Measurements from ENCODE around the gene EGR2. TPM values are rescaled to one million over a fixed set of nuclear protein-coding genes. Genes with fewer than 3 reads are reported as not detected.

The EGR2 gene
- total RNA-seq, 1 experiment from 2014 or later, result 0.24 TPM

DNA sequence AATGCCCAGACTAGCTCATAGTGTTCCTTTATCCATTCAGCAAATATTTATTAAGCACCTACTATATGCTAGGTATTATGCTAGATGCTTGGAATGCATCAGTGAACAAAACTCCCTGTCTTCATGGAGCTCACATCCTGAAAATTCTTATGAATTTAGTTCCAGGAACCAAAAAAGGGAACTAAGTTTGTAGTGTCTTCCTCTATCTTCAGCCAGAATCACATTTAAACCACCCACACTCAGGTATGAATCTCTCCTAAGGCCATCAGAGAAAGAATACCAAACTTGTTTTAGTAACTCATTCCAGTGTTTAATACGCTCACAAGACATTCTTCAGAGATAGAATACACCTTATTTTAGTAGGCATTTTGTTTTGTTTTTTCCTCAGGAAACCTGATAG, 10.1 kb upstream of the EGR2 start:
- DNase-seq, result no peak
- Histone ChIP-seq H3K4me3 (no peak overlapping the region), H3K27me3 (ENCODE audit: insufficient read depth, low read depth) (no peaks in the 10 kb centered on the region), H4K20me1 (ENCODE audit: insufficient read depth) (no peaks in the 10 kb centered on the region), H3K9me3 (ENCODE audit: insufficient read depth, low read depth) (no peaks in the 10 kb centered on the region), H3K36me3 (ENCODE audit: low read depth) (no peaks in the 10 kb centered on the region), H3F3A (ENCODE audit: insufficient read depth, low read depth) (no peaks in the 10 kb centered on the region), H3K27ac (no peak overlapping the region), H3K9me2 (ENCODE audit: insufficient read depth) (no peaks in the 10 kb centered on the region), H3K4me2 (no peak overlapping the region), H3K79me2 (ENCODE audit: low read depth) (no peaks in the 10 kb centered on the region), H3K4me1 (replicated peaks; ENCODE audit: insufficient read depth) (no peaks in the 10 kb centered on the region), H2AFZ (no peak overlapping the region)
- intact Hi-C loops (cut with micrococcal nuclease; ENCODE audit: unreplicated experiment), result no loop called here
- BruUV-seq (replicated peaks), result no TSS peak
- ChIA-PET POLR2A (ENCODE audit: unreplicated experiment) (no interaction called here), CTCF (no interaction called here)
- no peak for TF ChIP-seq EZH2 (IDR thresholded peaks at IDR 0.05; ENCODE audit: low read depth)
- TF ChIP-seq, protein P1, sequence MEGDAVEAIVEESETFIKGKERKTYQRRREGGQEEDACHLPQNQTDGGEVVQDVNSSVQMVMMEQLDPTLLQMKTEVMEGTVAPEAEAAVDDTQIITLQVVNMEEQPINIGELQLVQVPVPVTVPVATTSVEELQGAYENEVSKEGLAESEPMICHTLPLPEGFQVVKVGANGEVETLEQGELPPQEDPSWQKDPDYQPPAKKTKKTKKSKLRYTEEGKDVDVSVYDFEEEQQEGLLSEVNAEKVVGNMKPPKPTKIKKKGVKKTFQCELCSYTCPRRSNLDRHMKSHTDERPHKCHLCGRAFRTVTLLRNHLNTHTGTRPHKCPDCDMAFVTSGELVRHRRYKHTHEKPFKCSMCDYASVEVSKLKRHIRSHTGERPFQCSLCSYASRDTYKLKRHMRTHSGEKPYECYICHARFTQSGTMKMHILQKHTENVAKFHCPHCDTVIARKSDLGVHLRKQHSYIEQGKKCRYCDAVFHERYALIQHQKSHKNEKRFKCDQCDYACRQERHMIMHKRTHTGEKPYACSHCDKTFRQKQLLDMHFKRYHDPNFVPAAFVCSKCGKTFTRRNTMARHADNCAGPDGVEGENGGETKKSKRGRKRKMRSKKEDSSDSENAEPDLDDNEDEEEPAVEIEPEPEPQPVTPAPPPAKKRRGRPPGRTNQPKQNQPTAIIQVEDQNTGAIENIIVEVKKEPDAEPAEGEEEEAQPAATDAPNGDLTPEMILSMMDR (conservative IDR thresholded peaks at IDR 0.05), result no peak

DNA sequence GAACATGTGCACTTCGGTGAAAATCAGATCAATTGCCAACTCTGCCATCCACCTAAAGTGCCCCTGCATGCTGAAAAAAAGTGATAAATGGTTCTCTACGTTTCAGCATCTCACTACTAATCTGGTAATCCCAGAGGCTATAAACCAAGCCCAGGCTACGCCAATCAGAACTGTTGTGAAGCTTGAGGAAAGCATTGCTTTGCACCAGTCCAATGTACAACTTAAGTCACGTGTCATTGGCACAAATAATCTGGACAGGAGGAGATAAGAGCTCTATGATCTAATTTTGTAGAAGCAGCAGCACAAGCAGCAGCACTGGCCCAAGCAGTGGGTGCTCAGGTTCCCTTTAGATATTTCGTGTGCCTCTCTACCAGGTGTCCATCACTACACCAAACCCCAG, 4.4 kb upstream of the EGR2 start:
- peaks cover 4% of the 10 kb centered on the region; the same call in 1 of the 2 replicates for H3K4me1 ChIP-seq (replicated peaks; ENCODE audit: insufficient read depth)
- ChIA-PET CTCF (no interaction called here), POLR2A (ENCODE audit: unreplicated experiment) (no interaction called here)
- H2AFZ ChIP-seq, result no peak overlapping the region
- no peak overlapping the region for H3K4me3 ChIP-seq
- H3K36me3 ChIP-seq (ENCODE audit: low read depth), result no peaks in the 10 kb centered on the region
- no peaks in the 10 kb centered on the region for H4K20me1 ChIP-seq (ENCODE audit: insufficient read depth)
- peaks cover 5% of the 10 kb centered on the region; the same call in 1 of the 2 replicates for H3F3A ChIP-seq (ENCODE audit: insufficient read depth, low read depth)
- TF ChIP-seq, protein P1 (conservative IDR thresholded peaks at IDR 0.05), result no peak
- TF ChIP-seq EZH2 (IDR thresholded peaks at IDR 0.05; ENCODE audit: low read depth), result no peak
- H3K27ac ChIP-seq, result no peak overlapping the region
- H3K9me3 ChIP-seq (ENCODE audit: insufficient read depth, low read depth), result no peaks in the 10 kb centered on the region
- H3K27me3 ChIP-seq (ENCODE audit: insufficient read depth, low read depth), result no peaks in the 10 kb centered on the region
- no TSS peak for BruUV-seq (replicated peaks)
- no peak overlapping the region for H3K4me2 ChIP-seq
- no peaks in the 10 kb centered on the region for H3K9me2 ChIP-seq (ENCODE audit: insufficient read depth)
- intact Hi-C loops (cut with micrococcal nuclease; ENCODE audit: unreplicated experiment), result no loop called here
- DNase-seq, result no peak
- no peaks in the 10 kb centered on the region for H3K79me2 ChIP-seq (ENCODE audit: low read depth)

DNA sequence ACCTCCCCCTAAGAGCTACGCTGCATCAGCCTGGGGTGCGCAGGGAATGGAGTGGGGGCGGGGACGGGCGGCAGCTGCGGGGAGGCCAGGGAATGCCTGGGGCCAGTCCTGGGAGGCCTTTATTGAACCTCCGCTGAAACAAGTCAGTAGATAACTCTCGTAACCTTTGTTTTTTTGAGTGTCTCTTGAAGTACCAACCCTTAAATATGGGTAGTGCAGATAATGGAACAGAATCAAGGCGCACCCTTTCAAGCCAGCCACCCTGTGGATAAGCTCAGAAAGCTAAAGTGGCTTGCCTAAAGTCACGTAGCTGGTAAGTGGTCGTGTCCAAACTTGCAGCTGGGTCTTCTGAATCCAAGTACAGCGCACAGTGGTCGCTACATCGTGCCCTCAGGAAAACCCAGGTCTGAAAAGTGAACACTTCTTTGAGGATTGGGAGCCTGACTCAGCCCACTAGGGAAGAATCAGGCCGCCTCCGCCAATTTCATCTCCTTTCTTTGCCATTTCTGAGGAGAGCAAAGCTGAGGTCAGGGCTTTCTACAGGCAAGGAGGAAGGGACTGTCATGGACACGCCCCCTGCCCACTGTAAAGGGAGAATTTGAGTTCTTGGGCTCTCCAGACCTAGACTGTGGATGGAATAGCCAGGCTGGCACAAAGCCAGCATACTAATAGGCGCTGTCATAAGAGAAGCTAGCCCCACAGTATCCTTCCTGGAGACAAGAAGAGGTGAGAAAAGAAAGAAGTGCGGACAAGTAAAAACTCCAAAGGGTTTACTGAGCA, 3.2 kb upstream of the EGR2 start:
- Histone ChIP-seq H3K79me2 (ENCODE audit: low read depth) (no peaks in the 10 kb centered on the region), H3F3A (ENCODE audit: insufficient read depth, low read depth) (peaks cover 5% of the 10 kb centered on the region; the same call in 1 of the 2 replicates), H3K36me3 (ENCODE audit: low read depth) (no peaks in the 10 kb centered on the region), H3K27ac (no peak overlapping the region), H3K27me3 (ENCODE audit: insufficient read depth, low read depth) (no peaks in the 10 kb centered on the region), H3K9me2 (ENCODE audit: insufficient read depth) (no peaks in the 10 kb centered on the region), H3K4me1 (replicated peaks; ENCODE audit: insufficient read depth) (peaks cover 4% of the 10 kb centered on the region; the same call in 1 of the 2 replicates), H3K9me3 (ENCODE audit: insufficient read depth, low read depth) (no peaks in the 10 kb centered on the region), H3K4me2 (no peak overlapping the region), H4K20me1 (ENCODE audit: insufficient read depth) (no peaks in the 10 kb centered on the region), H2AFZ (no peak overlapping the region), H3K4me3 (no peak overlapping the region)
- intact Hi-C loops (cut with micrococcal nuclease; ENCODE audit: unreplicated experiment), result loop anchor here (5.0 to 10.0 kb wide), 3 partner anchors 225 to 552 kb away; partner anchors contain the start of gene RTKN2
- no peak for DNase-seq
- ChIA-PET CTCF (interaction anchor here (0.7 kb wide), 1 partner anchor 446 kb away, joined by 3 read pairs; no protein-coding TSS in a partner anchor), POLR2A (ENCODE audit: unreplicated experiment) (no interaction called here)
- no TSS peak for BruUV-seq (replicated peaks)
- TF ChIP-seq, protein P1 (conservative IDR thresholded peaks at IDR 0.05), result no peak
- TF ChIP-seq EZH2 (IDR thresholded peaks at IDR 0.05; ENCODE audit: low read depth), result no peak

Data from PC-9 (cell line).